Camera-type eye (tissue), 1 donor: ENCODE data around the gene PIBF1. TPM values are rescaled to one million over a fixed set of nuclear protein-coding genes. Genes with fewer than 3 reads are reported as not detected.

Source experiments
- total RNA-seq: library from RNA; depleted of rRNA; stranded (reverse); fragments of >200 nt; gene quantifications from one replicate; pipeline ENCODE4 v1.2.3, GENCODE V29; 2014

PIBF1 gene, protein sequence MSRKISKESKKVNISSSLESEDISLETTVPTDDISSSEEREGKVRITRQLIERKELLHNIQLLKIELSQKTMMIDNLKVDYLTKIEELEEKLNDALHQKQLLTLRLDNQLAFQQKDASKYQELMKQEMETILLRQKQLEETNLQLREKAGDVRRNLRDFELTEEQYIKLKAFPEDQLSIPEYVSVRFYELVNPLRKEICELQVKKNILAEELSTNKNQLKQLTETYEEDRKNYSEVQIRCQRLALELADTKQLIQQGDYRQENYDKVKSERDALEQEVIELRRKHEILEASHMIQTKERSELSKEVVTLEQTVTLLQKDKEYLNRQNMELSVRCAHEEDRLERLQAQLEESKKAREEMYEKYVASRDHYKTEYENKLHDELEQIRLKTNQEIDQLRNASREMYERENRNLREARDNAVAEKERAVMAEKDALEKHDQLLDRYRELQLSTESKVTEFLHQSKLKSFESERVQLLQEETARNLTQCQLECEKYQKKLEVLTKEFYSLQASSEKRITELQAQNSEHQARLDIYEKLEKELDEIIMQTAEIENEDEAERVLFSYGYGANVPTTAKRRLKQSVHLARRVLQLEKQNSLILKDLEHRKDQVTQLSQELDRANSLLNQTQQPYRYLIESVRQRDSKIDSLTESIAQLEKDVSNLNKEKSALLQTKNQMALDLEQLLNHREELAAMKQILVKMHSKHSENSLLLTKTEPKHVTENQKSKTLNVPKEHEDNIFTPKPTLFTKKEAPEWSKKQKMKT
- 77.0 TPM for total RNA-seq

DNA sequence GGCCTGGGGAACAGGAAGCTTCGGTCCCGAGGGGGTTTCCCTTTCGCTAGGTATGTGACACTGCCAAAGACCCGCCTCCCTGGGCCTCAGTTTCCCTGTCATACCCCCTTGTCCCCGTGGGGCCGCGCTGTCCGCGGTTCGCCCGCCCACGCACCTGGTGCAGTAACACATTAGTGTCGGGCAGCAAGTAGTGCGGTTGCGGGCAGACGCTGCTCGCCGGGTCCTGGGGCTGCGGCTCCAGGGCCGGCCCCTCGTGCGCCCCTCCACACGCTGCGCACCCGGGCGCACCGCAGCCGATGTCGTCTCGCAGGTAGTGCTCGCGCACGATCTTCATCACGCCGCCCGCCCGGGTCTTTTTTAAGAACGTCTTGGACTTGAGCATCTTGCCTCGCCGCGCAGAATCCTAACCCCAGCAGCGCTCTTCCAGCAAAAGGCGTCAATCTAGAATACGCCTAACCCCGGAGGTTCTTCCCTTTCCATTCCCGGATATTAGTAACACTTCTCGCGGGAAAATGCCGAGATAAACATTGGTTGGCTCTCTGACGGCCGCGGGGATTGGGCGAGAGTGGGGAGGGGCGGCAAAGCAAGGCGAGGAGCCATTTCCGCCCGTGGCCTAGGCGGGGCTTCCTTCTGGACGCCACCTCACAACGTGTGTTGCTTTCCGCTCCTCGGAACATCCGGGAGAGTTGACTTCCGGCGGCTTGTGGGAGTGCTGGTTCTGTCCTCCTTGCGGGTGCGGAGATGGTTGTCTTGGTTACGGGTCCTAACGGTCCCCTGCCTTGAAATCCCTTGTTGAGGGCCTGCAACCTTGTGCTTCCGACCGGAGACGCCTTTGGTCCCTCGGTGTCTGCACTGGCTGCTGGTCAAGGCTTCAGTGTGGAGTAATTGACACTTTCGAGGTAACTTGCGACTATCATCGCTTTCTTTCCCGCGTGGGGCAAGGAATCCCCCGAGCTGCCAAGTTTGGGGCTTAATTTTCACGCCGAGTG, at the start of gene PIBF1, which contains the start of gene DIS3:
Gene PIBF1, plus strand, starts transcription at position 683 of the 989 bp plus-strand sequence. CDS start 1,337 bp downstream, outside the sequence.
Gene DIS3, minus strand, starts transcription at position 450 of the 989 bp plus-strand sequence. Its CDS starts 68 bp downstream, at position 382.

DNA sequence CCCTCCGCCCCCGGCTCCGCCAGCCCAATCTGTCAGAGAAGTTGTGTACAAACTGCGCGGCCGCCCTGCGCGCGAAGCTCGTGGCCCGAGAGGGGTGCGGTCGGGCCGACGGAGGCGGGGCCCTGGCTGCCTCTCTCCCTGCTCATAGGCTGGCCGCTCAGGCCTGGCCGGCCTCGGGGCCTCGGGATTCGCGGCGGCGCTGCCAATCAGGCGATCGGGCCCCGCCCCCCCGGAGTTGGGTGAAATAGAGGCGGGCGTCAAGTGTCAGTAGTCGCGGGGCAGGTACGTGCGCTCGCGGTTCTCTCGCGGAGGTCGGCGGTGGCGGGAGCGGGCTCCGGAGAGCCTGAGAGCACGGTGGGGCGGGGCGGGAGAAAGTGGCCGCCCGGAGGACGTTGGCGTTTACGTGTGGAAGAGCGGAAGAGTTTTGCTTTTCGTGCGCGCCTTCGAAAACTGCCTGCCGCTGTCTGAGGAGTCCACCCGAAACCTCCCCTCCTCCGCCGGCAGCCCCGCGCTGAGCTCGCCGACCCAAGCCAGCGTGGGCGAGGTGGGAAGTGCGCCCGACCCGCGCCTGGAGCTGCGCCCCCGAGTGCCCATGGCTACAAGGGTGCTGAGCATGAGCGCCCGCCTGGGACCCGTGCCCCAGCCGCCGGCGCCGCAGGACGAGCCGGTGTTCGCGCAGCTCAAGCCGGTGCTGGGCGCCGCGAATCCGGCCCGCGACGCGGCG, 277.0 kb downstream of the PIBF1 start, which contains the start of gene KLF5:
Gene KLF5, plus strand, starts transcription at position 270 of the 724 bp plus-strand sequence. Its CDS starts 323 bp downstream, at position 593.

Other genes starting within 250 kb of the PIBF1 start
- 16.2 TPM for gene MZT1, start 54.5 kb upstream of the PIBF1 start, total RNA-seq
- 4.4 TPM for gene BORA, start 54.2 kb upstream of the PIBF1 start, total RNA-seq
- 45.6 TPM for gene DIS3, start 233 bp upstream of the PIBF1 start, total RNA-seq